GM12801 (cell line): ENCODE results near the gene BRD1.

ENCODE experiments used
- TF ChIP-seq, protein P1 (sequence below): IDR thresholded peaks from one replicate; pipeline ENCODE4 v1.5.1; 2011; ENCODE audit warnings: control low read depth; ENCODE audit not compliant: insufficient read length; ENCODE audit errors: extremely low read depth

The BRD1 gene

DNA sequence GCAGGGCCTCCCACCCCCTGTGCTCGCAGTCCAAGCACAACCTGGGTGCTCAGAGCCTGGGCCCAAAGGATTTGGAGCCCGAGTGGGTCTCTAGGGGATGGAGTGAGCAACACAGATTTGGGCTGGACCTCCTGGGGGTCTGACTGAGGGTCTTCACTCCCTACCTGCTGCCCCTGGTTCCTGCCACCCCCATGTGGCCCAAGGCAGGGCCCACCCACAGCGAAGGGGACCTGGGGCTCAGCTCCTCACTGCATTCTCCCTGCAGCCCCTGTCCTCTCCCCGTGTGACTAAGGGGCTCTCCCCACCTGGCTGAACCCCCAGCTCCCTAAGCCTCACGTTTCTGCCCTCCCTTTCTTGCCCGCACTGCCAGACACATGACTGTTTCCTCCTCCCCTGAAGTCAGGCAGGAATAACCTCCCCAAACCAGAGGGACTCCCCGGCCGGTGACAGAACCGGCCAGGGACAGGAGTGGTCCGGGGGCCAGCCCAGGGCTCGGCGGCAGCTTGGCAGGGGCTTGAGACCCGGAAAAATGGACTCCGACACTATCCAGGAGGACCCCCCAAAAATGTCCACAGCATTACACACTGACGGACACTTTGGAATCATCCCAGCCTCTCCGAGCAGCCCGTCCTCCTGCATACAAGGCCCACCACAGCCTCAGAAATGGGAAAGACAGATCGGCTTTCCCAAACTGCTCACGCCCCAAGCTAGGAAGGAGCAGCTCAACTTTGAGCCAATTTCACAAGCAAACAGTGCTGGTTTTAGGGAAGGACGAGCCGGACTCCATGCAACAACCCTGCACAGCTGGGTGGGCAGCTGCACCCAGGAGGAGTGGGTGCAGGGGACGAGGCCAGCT lies 57.8 kb downstream of the BRD1 start:
- TF ChIP-seq, protein P1, sequence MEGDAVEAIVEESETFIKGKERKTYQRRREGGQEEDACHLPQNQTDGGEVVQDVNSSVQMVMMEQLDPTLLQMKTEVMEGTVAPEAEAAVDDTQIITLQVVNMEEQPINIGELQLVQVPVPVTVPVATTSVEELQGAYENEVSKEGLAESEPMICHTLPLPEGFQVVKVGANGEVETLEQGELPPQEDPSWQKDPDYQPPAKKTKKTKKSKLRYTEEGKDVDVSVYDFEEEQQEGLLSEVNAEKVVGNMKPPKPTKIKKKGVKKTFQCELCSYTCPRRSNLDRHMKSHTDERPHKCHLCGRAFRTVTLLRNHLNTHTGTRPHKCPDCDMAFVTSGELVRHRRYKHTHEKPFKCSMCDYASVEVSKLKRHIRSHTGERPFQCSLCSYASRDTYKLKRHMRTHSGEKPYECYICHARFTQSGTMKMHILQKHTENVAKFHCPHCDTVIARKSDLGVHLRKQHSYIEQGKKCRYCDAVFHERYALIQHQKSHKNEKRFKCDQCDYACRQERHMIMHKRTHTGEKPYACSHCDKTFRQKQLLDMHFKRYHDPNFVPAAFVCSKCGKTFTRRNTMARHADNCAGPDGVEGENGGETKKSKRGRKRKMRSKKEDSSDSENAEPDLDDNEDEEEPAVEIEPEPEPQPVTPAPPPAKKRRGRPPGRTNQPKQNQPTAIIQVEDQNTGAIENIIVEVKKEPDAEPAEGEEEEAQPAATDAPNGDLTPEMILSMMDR, result no peak

DNA sequence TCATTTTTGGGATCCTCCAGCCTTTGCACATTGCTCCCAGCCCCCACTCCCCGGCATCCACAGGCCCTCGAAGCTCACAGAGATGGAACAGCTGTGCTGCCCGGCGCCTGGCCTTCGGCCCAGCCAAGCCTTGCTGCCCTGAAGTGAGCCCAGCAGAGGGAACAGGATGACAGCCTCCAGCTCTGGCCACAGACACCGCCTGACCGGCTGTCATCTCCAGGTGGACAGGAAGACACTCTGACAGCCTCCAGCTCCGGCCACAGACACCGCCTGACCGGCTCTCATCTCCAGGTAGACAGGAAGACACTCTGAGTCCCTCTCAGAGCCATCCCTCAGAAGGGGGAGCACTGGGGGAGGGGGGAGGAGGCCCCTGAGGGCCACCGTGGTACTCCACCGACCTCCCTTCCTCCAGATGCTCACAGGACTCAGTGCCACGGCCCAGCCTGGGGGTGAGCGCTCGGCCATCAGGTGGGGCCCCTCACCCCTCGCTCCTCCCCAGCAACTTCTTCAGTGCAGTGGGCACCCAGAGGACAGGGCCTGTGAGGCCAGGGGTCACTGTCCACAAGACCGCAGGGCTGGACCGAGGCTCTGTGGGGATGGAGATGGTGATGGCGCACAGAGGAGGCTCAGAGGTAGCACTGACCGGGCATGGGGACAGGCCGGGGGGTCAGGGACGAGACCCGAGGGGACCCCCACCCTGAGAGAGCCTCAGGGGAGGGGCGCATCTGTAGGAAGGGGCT lies 58.6 kb downstream of the BRD1 start:
- TF ChIP-seq, protein P1, result no peak

DNA sequence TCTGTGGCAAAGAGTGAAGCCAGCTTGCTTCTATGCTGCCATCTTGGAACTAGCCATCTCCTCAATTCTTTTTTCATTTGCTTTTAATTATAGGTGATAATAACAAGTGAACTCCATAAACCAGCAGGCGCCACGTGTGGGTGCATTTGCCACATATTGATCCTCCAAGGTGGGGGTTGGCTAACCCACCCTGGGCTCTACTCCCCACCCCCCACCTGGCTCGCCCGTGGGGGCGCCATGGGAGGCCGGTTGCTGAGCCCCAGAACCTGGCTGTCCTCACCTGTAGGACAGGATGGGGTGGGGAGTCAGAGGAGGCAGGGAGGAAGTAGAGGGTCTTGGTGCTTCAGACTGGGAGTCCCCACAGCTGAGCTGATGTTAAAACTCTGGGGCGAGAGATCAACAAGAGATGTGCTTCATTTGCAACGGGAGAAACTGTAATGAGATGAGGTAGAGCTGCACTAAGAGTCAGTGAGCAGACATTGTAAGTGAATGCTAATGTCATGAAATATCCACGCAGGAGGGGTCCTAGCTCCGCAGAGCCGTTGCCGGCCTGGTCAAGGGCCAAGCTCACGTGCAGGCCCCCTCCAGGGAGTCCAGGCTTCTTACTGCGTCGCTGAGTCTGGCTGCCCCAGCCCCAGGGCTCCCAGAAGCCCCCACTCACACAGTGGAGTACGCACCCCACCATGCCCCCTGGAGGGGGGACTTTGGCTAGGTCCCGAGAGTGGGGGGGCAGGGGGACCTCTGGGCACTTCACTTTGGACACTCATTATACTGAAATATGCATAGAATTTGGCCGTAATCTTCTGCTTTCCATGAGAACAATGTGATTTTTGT lies 59.4 kb downstream of the BRD1 start:
- TF ChIP-seq, protein P1, result no peak

GRCh38 chr22:49767355-49768062 lies 60.2 kb downstream of the BRD1 start:
- TF ChIP-seq, protein P1, result no peak

- TF ChIP-seq, protein P1, result no peak
Measured at GRCh38 chr22:49765951-49766350, 61.7 kb downstream of the BRD1 start.

DNA sequence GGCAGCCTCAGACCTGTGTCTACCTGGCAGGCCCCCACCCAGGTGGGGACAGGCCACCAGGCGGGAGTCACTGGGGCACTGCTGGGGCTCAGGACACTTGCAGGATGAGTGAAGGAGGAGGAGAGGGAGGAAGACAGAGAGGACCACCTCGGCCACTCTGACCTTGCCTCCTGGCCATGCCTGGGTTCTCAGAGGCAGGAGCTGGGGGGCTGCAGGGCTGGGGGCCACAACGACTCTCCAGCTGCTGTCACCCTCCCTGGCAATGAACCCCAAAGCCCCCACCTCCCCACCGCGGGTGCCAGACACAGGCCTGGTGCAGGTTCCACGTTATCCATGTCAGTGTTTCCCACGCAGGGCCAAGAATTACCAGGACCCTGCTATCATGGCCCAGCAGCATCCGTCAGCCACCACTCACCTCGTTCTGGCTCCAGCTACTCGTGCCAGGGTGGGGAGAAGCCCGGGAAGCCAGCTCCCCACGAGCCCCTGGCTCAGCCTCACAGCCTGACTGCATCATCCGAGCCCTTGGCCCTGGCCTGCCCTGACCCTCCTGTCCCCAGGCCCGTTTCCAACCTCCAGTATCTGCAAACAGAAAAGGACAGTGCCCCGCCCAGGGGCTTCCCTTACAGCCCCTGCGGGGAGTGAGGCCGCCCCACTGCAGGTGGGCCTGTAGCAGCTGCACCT lies 62.4 kb downstream of the BRD1 start:
- TF ChIP-seq, protein P1, result no peak
